ENCODE measurements around the gene TMEM269.
"Not testable (repeated sequence)": the region's sequence is repeated elsewhere in the genome, so short reads cannot be mapped to it uniquely, and the experiment has no call there.

TMEM269 gene

DNA sequence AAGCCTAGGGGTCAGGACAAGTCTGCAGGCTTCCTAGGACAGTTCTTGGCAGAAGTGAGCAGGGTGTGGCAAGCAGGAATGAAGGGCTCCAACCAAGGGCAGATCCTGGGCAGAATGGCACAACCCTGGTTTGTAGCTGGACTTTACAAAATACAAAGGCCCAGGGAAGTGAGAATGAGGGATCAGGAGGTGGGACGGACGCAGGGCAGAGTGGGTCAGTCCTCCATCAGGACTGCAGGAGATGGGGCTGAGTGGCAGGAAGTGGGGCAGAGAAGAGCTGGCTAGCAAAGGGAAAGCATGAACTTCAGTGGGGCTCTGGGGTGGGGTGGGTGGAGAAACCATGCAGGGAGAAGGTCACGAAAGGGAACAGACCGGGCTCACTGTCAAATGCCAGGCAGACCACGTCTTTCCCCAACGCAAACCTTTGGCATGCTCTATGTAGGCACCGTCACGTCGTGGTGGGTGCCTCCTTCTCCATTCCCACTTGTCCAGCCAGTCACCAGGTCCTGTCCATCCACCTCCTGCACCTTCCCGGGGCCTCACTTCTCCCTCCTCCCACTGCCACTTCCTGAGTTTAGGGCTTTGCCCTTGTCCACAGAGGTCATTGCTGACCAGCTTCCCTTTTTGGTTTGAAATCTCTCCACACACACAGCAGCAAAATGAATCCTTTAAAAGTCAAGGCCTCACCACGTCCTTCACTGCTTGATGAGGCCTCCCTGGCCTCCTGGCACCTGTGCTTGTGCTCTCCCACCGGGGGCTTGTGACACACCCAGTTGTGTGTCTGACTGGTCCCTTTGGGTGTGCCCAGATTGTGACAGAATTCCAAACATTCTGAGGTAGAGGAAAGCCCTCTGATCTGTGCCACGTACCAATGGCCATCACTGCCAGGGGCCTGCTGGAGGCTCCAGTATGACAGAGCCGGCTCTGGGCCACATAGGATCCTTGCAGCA lies 36.1 kb upstream of the TMEM269 start:
- DNase-seq: no peak

DNA sequence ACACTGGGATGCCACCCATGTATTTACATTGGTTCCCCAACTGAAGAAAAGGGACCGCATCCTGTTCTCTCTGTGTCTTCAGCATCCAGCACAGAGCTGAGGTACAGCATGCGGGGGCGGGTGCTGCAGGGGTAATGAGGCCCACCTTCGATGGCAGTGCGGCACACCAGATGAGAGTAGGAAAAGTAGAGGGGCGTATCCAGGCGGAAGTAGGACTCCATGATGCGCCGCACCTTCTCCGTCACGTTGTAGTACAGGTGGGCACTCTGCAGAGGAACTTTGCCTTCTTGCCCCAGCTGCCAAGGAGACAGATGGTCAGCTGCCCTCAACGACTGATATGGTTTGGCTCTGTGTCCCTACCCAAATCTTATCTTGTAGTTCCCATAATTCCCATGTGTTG lies 34.8 kb upstream of the TMEM269 start:
- DNase-seq: no peak

DNA sequence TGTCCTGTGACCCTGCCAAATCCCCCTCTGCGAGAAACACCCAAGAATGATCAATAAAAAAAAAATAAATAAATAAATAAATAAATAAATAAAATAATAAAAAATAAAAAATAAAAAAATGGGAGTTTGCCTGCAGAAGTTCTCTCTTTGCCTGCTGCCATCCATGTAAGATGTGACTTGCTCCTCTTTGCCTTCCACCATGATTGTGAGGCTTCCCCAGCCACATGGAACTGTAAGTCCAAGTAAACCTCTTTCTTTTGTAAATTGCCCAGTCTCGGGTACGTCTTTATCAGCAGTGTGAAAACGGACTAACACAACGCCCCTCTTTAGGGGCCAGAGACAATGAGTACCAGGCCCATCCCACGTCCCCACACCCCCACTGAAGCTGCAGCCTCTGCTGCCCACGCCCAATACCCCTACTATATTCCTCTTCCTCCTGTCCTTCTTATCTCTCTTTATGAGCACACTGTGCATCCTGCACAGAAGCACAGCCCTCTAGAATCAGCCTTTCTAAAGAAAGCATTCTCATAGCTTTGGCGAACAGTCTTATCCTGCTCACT lies 33.2 kb upstream of the TMEM269 start:
- not testable (repeated sequence) for DNase-seq

DNA sequence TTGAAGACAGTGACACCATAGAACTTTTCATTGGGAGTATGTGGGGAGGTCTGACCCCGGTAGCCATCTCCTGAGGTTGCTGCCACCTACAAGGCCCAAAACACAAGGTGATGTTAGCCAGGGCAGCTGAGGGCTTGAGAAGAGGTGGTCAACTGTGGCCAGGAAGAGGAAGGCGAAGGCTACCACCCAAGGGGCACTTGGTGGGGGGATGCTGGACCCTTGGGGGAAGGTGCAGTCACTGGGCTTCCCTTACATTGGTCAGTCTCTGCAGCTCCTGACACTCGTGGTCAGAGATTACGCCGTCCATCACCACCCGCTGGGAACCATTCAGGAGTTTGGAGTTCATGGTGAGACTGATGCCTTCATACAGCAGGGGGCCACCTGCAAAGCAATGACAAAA lies 32.5 kb upstream of the TMEM269 start:
- no peak for DNase-seq

DNA sequence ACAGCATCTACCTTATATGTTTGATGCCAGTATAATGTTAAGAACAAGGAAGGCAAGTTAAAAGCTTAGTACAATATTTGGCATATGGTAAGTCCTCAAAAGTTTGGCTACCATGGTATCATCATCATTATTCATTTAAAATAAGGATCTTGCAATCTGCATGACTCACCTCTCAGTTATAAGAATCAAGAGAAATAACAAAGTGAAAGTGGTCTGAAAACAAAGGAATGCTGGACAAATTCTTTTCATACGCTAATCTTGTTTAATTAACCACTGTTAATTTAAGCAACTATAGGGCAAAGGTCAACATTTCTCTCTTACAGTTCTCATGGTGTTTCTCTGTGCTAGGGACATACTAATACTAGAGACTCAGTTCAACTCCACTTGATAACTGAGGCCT lies 31.7 kb upstream of the TMEM269 start:
- DNase-seq: no peak

DNA sequence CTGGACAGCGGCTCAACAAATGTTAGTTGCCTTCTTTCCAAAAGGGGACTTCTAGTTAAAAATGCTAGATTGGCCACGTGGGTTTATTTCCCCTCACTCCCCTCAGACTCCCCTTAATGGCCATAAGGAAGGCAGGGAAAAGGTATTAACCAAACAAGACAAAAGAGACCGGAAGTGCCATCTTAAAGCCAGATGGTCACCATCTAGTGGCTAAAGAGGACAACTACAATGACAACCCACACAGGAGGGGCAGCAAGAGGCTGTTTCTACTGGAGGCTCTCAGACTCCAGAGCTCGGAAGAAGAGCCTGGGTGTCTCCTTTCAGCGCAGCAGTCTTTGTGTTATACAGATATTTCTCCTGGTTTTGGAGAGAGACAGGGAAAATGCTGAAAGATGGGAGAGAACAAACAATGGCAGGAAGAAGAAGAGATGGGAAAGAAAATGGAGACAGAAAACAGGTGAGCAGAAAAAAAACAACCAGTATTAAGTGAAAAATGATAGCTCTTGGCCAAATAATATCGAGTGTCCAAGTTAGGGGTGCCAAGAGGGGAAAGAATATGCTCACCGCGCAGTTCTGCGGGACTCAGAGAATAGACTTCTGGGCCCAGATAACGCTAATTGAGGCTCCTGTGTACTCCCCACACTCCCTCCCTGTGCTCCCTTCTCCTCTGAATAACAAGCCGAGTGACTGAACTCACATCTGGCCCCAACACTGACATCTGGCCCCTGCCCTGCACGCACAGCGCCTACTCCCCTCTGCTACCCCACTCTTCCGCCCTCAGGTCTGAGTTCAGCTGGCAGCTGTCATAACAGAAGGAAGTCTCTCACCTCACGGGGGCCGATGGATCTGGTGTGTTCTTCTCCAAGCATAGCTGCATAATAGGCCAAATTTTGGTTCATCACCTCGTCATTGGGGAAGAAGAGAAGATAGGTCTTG lies 27.6 kb upstream of the TMEM269 start:
- no peak for DNase-seq

DNA sequence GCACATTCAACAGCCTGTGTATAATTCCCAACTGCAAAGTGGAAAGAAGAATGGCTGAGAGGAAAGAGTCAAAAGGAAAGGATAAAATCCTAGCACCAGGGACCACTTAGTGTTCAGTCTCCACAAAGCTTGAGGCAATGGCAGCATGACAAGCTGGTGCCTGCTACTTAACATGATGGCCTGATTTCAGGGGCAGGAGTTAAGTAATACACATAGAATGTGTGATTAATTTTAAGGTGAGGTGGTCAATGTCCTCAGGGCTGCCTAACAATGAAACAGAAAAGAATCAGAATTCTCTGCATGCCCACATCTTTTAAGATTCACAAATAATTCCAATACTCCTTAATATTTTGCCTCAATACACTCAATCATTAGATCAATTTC lies 26.9 kb upstream of the TMEM269 start:
- DNase-seq: no peak

DNA sequence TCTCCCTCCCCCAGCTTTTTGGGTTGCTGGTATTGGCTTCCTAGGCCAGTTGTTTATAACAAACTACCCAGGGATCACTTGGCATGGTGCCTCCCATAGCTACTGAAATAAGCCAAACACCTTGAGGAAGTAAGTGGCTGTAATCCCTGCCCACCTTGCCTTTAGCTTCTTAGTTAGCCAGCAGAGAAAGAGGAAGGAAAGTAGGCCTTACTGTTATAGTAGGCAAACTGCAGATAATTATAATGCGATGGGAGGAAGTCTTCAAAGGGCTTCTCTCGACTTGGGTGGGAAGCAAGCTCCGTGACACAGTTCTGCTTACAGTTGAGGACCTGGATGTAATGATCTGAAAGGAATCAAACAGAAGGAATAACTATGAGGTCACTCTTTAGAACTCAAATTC lies 26.1 kb upstream of the TMEM269 start:
- DNase-seq: no peak

DNA sequence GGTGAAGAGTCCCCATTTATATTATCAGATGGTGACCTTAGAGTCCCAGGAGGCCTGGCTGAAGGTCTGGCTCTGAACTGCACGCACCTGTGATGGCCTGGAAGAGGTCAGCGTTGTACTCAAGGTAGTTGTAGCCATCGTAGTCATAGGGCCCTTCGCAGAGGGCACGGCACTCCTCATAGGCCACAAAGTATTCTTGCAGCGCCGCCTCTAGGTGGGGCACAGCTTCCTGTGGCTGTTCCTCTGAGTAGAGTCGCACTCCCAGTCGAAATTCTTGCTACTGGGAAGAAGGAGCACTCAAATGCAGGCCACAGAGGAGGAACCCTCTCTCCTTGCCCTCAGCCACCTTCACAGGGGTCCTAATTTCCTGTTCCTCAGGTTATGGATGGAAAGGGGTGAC lies 25.7 kb upstream of the TMEM269 start:
- no peak for DNase-seq

DNA sequence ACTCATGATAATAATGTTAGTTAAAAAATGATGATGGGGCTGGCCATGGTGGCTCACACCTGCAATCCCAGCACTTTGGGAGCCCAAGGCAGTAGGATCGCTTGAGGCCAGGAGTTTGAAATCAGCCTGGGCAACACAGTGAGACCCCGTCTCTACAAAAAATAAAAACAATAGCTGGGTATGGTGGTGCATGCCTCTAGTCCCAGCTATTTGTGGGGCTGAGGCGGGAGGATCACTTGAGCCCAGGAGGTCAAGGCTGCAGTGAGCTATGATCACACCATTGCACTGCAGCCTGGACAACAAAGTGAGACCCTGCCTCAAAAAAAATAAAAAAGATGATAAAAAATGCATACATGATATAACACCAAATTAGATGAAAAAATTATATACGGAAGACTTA lies 23.2 kb upstream of the TMEM269 start:
- DNase-seq: no peak

DNA sequence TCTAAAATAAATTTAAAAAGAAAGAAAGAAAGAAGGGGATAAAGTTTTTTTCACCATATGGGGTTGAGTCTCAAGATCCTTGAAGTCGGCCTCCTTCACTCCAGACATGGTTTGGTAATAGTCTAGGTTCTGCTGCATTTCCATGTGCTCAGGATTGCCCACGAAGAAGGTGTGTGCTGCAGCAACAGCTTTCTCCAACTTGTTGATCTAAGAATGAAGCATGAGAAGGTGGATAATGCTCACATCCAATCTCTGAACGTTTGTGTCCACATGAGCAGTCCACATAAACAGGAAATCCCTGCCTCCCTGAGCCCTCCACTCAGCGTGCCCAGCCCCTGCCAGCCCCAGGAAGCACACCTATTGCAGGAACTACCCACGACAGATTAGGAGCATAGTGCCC lies 22.5 kb upstream of the TMEM269 start:
- no peak for DNase-seq

DNA sequence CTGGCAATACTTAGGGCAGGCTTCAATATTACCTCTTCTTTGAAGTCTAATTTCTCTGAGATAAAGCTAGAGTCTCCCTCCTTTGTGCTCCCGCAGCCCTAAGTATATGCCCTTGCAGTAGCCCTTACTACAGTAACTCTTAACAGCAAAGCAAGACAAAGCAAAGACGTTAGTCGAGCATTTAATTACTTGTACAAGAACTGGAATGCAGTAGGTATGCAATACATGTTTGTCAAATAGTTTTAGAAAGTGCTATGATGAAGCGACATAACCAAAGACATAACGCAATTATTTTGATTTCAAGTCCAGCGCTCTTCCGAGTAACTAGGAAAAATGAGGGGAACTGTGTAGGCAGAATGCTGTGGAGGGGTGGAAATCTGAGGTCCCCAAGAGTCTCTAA lies 19.5 kb upstream of the TMEM269 start:
- DNase-seq: no peak

DNA sequence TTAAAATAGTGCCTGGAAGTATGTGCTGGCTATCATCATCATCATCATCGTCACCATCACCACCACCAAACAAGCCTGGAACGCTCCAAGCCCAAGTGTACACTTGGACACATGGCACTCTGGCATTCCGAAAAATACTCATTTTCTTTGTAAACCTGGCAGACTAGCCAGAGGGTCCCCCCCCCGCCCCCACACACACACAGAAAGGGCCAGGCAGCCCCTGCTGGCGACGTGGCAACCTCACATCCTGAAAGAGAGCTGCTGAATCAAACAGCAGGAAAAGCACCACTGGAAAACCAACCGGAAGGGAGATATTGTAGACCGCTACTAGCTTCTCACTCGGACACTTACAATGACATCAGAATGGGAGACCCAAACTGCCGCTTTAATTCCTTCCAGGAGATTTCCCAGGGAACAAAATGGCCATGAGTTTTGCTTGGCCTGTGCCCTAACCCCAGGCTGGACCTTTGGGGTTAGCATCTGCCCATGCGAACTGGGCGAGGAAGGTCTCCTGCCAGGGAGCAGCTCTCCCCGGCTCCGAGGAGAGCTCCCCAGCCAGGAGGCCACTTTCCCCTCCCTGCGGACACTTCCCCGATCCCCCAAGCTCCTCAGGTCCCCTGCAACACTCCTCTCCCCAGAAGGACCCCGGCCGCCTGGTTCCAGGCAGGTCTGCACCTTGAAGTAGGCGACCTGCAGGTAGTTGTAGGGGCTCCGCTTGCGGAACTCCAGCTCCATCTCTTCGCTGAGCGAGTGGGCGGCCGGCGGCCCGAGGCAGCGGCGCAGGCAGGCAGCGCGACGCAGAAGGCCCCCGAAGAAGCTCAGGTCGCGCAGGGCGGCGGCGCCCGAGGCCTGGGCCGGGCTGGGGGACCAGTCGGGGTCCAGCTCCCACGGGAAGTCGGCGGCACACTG lies 18.7 kb upstream of the TMEM269 start:
- DNase-seq: peak; percentile 27

DNA sequence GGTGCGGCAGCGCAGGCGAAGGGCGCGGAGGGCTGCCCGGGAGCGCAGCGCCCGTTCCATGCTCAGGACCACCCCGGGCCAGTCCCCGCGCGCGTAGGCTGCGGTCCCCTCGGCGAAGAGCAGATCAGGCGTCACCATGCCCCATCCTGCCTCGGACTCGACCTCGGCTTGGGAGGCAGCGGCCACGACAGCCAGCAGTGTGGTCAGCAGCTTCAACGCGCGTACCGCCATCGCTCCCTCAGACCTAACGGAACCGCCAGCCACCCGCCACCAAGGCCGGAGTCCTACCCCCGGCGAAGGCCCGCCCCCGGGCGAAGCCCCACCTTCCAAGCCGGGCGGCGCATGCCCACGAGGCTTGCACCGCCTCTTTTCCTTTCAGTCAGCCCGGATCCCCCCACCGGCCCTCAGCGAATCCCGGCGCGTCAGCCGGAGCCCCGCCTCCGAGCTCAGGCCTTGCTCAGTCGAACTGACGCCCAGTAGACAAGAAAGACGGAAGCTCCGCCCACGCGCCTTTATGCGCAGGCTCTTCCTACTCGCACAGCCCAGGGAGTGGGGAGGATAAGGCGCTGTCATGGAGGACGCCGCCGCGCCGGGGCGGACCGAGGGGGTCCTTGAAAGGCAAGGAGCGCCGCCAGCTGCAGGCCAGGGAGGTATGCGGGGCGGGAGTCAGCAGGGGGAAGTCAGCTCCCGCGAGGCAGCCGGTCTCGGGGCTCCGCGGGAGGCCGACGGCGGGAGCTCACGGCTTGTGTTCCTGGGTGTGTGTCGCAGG lies 17.9 kb upstream of the TMEM269 start, which contains the start of the genes C1orf50 and P3H1:
C1orf50 (plus strand) TSS at position 509 of the 769 bp plus-strand sequence; CDS start at position 572, 63 bp downstream.
P3H1 (minus strand) TSS at position 288 of the 769 bp plus-strand sequence; CDS start at position 231, 57 bp downstream.
- DNase-seq: peak; percentile 98

DNA sequence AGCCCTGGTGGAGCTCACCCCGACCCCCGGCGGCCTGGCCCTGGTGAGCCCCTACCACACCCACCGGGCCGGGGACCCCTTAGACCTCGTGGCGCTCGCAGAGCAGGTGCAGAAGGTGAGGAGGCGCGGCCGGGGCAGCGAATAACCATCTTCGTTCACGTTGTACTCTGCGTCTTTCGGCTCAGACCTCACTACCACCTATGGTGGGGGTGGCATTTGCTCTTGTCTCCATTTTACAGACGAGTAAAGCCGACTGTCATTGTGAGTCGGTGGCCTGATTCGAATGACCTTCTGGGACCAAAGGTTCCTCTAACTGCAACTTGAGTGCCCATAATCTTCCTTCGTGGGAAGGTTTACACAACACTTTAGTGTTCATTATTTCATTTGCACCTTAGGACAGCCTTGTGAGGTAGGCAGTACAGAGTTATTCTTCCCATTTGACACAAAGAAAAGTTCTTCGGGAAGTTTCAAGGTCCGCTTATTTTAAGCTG lies 17.2 kb upstream of the TMEM269 start:
- no peak for DNase-seq

DNA sequence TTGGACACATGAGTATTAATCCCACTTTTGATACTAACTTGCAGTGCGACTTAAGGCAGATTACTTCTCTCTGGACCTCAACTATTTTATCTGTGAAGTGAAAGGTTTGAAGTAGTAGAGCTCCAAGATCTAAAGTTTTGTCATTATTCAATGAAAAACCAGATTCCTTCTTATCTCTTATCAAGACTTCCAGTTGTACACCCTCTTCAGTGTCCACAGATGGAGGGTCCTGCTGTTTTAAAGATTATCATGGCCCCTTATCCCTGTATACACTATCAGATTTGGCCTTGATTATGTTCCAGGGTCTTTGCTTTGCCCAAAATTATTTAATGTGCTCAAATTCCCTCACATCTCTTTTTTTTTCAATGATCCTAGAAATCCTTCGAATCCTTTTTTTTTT lies 16.6 kb upstream of the TMEM269 start:
- no peak for DNase-seq

DNA sequence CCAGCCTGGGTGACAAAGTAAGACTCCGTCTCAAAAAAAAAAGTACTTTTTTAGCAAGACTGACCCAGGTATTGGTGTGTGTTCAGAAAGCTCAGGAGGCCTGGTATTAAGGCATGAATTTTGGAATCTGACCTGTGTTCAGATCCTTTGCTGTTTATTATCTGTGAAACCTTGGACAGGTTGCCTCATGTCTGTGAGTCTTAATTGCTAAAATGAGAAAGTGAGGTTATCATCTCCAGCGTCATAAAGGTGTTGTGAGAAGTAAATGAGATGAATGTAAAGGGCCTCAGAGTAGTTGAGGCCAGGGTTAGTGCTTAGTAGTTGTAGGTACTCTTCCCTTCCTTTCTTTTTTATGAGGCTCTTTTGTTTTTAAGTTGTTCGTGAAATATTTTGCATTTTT lies 15.0 kb upstream of the TMEM269 start:
- DNase-seq: no peak

DNA sequence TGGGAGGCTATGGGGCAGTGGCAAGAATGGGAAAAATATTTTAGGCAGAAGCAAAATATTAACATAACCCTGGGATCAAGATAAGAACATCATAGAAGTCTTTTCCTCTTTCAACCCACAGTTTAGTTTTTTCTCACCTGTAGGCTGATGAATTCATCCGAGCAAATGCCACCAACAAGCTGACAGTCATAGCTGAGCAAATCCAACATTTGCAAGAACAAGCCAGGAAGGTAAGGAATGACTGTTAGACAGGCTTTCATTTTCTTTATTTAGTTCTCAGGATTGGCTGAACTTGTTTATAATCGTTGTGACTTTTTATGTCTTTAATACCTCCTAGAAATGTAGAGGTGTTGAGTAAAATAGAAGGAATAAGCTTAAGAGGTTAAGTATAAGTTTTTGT lies 11.4 kb upstream of the TMEM269 start:
- no peak for DNase-seq

DNA sequence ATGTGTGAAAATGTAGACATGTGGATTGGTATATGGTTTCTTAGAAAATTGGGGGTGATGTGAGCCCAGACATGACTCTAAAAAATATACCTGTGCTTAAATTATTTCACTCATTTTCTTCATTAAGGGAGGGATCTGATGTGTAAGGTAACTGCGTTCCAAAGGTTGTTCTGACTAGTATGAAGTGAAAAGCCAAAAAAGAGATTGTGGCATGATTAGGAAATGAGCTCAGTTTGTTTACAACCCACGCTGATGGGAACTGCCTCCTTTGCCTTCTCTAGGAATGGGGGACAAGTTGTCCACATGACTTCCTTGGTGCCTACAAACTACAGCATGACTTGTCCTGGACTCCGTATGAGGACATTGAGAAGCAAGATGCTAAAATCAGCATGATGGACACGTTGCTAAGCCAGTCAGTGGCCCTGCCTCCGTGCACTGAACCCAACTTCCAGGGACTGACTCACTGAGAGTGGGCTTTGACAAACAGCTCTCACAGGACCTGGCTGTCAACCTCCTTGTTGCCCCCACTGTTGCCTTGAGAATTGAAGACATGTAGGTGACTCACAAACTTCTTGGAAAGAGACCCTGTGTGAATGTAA lies 9.8 kb upstream of the TMEM269 start:
- no peak for DNase-seq

DNA sequence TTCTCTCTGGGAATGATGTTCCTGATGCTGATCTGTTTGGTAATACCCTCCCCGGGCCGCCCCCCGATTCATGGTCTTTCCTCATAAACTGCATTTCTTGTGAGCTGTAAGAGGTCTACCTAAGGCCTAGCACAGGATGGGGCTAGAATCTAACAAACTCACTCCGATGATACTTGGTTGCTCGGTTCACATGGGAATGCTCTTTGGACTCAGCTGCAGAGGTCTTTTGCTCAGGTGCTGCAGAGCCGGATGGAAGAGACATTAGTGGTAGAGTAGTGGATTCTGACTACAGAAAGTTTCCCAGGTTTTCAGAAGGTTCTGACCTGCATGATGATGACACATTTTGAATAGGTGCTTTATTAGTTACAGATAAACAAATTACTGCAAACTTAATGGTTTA lies 8.3 kb upstream of the TMEM269 start:
- no peak for DNase-seq

DNA sequence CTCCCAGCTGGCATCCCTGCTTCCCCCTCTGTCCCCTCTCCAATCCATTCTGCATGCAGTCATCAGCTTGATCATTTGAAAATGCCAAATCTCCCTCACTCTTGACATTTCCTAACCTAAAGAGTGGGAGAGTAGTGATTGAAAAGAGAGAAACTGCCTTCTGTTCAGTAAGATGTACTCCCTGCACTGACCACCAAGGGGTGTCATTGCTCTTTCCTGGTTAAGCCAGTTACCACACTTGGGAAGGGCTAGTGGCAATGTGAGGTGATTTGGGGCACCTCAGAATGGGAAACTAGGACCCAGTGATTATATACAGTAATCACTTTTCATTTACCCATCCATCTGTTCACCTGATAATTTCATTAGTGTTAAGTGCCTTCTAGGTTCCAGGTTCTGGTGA lies 6.9 kb upstream of the TMEM269 start:
- no peak for DNase-seq

Data from activated T-cell treated with anti-CD3 and anti-CD28 coated beads for 4 hours (primary cell).